GM15510 (cell line): ENCODE results near the gene KHDC3L.

Source experiments
- POLR2A ChIP-seq: IDR thresholded peaks from 3 replicates; pipeline ENCODE4 v1.6.1; 2011; ENCODE audit warnings: borderline replicate concordance; ENCODE audit not compliant: insufficient read length; ENCODE audit errors: extremely low read depth

Gene KHDC3L, protein sequence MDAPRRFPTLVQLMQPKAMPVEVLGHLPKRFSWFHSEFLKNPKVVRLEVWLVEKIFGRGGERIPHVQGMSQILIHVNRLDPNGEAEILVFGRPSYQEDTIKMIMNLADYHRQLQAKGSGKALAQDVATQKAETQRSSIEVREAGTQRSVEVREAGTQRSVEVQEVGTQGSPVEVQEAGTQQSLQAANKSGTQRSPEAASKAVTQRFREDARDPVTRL

DNA sequence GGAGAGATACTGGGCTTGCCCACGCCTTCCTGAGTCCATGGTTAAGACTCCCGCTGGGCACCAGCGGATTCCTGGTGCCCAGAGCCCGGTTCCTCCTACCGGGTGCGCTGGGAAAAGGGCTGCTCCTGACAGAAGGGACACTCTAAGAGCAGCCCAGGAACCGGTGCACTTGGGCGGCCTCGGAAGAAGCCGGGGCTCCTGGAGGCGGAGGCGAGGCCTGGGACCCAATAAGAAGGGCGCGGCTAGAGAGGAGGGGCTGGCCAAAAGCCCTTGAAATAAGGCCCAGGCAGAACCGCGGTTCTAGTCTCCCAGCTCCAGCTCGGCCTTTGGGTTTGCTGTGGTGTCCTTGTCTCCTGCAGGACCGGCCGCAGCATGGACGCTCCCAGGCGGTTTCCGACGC, at the start of gene KHDC3L:
Gene KHDC3L (plus strand): TSS at position 301 of the 400 bp plus-strand sequence. CDS start 72 bp downstream, at position 373.
- TF ChIP-seq POLR2A, result no peak

DNA sequence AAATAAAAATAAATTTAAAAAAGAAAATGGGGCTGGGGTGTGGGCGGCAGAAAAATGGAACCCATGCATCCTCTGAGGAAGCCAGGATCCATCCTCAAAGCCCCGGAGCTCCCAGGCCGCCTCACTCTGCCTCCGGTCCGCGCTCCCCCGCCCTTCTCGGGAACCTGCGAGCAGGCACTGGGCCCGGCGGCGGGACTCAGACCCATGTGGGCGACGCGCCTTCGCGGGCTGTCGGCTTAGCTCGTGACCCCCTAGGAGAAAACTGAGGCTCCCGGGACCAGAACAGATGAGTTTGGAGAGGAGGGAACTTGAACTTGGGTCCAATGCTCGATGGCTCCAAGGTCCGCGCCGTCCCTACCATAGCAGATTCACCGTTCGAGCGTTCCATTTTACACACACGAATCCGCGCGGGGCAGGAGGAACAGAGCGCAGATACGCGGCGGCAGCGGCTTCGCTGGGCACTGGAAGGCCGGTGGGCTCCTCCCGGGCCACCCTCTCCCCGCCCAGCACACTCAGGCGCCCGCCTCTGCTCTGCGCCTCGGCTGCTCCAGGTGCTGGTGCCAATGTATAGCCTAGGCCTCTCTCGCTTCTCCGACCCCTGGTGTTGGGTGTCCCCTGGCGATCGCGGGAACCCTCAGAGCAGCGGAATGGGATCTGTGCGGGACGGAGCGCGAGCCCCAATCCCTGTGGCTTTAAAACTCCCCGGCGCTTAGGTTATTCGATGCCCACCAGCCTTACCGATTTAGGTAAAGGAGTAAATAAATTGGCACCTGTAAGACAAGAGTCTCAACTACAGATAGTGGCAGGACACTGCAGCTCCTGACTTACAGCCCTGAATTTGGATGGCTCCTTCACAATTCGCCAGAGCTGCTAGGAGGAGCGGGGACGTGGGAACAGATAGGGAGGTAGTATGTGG, 47.6 kb upstream of the KHDC3L start:
- TF ChIP-seq POLR2A, result no peak

DNA sequence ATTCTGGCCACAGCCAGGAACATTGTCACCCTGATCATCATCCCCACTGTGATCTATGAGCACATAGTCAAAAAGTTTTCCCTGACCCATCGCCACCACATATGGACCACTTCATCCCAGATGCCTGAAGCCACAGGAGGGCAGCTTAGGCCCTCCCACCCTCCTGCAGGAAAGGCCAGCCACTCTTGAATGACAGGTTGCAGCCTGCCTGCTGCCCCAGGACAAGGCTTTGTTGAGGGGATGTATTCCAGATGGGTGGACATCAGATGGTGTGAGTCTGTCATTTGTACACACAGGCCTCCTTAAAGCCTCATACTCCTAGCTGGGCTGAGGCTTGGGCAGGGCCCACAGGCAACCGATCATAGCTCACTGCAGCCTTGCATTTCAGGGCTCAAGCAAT, 39.1 kb upstream of the KHDC3L start:
- no peak for TF ChIP-seq POLR2A

DNA sequence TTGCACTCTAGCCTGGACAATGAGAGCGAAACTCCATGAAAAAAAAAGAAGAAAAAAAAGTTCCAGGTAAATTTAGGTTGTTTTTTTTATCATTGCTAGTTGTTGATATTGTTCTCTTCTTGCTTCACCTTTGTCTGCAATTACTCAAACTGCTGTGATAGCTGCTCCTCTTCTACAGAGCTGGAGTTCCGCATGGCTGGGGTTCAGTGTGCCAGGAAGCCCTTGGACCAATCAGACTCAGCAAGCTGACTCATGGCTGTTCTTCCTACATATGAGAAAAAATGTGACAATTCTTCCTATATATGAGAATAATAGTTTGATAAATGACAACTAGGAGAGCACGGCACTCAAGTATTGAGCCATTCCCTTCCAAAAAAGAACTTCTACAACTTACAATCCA, 36.8 kb upstream of the KHDC3L start:
- no peak for TF ChIP-seq POLR2A

DNA sequence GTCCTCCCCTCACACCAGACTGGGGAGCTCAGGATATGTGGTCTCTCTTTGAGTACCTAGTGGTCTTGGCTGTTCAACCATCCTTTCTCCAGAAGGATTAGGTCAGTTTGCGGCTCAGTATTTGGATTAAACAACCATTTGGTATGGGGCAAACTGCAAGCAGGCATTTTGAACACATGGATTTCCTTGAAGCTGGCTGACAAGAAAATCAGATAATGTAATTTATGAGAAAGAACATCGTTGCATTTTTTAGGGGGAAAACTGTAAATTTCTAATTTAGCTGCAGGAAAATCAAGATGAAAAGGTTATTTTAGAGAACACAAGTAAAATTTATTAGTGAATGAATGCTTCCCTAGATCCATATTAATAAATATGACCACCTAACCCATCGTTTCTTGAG, 33.7 kb upstream of the KHDC3L start:
- TF ChIP-seq POLR2A, result no peak

DNA sequence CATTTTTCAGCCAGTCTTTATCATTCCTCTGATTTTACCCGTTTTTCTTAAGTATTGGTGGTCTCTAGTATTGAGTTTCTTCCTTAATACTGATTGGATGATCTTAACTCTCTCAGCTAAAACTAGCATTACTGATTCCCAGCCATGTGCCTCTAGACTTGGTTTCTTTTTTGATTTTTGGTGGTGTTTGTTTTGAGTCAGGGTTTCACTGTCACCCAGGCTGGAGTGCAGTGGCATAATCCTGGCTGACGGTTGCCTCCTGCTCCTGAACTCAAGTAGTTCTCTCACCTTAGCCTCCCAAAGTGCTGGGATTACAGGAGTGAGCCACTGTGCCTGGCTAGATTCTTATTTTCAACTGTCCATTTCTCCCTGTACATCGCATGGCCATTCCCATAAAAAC, 33.3 kb upstream of the KHDC3L start:
- TF ChIP-seq POLR2A, result no peak

DNA sequence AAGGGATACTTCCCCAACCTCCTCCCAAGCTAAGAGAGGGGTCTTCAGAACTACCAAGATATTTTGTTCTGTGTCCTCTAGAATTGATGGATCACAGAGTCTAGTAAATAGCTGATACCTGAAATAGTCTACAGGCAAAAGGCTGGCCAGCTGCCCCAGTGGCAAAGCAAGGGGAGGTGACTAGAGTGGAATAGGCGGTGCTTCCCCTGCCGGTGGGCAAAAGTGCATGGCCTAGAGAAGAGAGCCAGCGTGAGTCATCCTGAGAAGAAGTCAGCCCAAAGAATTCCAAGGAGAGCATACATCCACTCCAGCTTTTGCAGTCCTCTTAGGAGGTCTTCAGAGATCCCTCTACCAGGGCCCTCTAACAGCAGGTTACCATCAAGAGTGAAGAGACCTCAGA, 23.1 kb upstream of the KHDC3L start:
- no peak for TF ChIP-seq POLR2A

DNA sequence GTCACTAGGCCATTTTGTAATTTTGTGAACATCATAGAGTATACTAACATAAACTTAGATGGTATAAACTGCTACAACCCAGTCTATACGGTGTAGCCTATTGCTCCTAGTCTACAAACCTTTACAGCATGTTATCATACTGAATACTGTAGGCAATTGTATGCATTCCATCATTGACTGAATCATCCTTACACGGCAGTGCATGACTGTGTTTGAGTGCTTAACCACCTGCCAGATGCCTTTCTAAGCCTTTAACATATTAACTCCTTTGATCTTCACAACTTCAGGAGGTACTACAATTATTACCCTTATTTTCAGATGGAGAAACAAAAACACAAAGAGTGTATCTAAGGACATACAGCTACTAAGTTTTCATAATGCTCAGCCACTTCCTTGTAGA, 22.4 kb upstream of the KHDC3L start:
- TF ChIP-seq POLR2A, result no peak

DNA sequence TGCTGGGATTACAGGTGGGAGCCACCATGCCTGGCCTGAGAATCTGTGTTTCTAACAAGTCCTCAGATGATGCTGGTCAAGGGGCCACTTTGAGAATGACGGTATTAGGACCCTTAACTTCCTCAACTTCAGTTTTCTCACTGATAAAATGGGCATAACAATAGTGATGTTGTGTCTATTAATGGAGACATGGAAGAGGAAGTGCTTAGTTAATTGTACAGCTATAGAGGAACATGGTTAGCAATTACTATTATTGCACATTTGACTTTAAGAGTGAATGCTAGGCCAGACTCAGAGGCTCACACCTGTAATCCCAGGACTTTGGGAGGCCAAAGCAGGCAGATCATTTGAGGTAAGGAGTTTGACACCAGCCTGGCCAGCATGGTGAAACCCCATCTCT, 21.1 kb upstream of the KHDC3L start:
- TF ChIP-seq POLR2A, result no peak

DNA sequence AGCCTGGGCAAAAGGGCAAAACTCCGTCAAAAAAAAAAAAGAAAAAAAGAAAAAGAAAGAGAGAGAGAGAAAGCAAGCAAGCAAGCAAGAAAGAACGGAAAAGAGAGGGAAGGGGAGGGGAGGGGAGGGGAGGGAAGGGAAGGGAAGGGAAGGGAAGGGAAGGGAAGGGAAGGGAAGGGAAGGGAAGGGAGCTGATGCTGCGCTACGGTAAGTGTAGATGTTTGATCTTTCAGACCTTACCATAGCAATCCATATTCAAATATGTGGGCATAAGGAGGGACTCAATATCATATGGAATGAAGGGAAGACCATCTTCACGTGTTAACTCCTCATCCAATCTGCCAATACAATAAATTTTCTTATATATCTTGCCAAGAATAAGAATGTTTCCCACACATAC, 20.3 kb upstream of the KHDC3L start:
- no peak for TF ChIP-seq POLR2A

DNA sequence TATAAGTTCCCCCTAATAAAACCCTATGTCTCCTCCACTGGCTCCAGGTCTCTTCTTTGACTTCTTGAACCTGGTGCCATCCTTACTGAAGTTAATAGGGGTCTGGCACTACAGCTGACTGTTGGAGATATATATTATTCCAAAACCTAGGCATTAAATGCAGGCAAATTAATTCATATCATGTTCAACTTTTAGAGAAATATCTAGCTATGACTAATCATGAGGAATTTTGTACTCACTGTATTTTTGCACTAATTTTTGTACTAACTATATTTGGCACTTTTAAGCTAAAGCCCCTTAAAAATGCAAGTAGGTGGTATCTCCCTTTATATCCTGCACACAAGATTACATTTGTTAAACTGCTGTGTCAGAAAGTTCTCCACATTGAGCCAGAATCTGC, 19.3 kb upstream of the KHDC3L start:
- TF ChIP-seq POLR2A, result no peak

DNA sequence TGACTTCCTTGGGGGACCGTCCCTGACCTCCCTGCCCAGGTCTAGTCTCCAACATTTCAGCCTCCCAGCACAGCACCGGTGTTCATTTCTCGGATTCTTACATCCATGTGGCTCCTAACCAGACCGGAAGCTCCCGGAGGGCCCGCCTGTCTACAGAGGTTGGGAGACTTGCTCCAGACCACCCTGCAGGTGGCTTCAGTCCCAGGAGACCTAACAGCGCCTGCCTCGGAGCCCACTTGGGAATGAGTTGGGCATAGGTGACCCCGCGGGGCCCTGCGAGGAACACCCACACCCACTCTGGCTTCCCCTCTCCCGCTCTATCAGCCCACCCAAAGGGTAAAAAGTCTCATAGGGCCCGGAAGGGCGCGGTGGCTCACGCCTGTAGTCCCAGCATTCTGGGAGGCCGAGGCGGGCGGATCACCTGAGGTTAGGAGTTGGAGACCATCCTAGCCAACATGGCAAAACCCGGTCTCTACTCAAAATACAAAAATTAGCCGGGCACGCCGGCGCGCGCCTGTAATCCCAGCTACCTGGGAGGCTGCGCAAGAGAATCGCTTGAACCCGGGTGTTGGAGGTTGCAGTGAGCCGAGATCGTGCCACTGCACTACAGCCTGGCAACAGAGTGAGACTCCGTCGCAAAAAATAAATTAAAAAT, 13.8 kb upstream of the KHDC3L start:
- no peak for TF ChIP-seq POLR2A

DNA sequence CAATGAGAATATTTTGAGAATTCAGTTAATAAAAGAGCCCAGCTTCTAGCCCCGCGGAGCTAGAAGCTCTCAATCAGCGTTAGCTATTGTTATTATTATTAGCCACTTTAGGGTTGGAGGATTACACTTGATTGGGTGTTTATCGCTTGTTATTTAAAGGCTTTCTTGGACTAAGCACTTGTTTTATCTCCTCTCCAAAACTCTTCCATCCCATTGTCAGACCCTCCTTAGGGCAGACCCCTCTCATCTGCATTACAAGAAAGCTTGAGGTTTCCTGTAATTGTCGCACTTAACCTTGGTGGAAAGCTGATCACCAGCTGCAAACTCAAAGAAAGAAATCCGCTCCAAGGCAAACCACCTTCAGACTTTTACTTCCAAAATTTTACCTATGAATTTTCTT, 13.1 kb upstream of the KHDC3L start:
- TF ChIP-seq POLR2A, result no peak

DNA sequence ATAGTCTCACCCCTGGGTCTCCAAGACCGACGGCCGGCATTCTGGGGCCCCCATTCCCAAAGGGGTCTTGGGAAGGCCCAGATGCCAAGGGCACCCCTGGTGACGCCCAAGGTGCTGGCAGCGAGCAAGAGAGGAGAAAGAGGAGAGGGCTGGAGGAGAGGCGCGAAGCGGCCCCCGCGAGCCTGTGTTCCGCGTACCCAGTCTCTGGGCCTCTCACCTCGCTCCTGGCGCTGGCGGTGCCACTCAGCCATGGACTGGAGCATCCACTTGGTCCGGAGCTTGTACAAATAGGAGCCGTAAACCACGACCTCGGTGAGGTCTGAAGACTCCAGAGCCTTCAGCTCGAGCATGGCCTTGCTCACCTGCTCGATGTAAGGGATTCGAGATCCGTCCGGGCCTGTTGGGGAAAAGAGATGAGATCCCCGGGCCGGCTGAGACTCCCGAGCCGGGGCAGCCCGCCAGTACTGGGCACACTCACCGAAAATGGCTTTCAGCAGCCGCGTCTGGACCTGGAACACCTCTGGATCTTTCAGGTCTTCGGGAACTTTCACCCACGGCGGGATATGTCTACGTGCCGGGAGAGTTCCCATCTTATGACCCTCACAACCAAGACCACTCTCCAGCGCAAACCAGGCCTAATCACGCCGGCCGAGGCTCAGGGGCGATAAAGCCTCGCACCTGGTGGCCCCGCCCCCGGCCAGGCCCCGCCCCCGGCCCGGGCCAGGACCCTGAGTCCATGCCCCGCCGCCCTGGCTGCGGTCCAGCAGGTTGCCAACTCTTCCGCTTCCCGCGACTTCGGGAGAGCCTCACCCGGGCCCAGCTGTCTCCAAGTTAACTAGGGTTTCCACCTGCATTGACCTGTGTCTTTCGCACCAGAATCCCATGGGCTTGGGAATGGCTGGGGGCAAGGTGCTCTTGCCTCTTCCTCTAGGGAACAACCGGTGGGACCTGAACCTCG, 8.5 kb upstream of the KHDC3L start, which contains the start of gene DPPA5:
Gene DPPA5 (minus strand): TSS at position 641 of the 958 bp plus-strand sequence. CDS start 51 bp downstream, at position 590.
- TF ChIP-seq POLR2A, result no peak
